ENCODE data around the gene NLGN1.

DNA sequence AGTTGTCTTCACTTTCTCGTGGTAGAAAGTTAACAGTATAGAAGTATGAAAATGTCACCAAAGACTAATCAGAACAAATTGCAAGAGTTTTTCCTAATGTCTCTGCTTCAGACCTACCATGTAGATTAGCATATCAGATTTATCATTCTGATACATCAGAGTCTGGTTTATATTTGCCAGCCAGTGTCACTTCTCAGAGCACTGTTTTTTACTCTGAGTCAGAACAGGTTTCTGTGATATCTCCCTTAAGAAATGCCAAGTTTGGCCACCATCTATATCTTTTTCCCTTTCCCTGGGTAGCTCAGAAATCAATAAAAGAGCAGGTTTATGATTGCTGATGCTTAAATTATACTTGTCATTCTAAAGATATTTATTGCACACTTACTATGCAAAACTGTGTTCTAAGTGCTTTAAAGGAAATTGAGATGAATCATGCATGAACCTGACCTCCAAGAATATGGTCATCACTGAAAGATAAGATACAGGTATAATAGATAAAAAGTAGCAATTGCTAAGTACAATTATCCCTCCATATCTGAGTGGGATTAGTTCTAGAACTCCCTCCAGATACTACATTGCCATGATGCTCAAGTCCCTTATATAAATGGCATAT lies 788.9 kb downstream of the NLGN1 start:
- TF ChIP-seq GATA3 (IDR thresholded peaks at IDR 0.05; ENCODE audit: low read depth, low read length) (peak; percentile 72), GATA2 (IDR thresholded peaks at IDR 0.05; ENCODE audit: low read depth, low read length) (no peak; the same call in 1 of the 2 replicates)

Data from SH-SY5Y (cell line).